ENCODE data around the gene NAT10.
"Not testable (repeated sequence)": the region's sequence is repeated elsewhere in the genome, so short reads cannot be mapped to it uniquely, and the experiment has no call there.

NAT10 gene

DNA sequence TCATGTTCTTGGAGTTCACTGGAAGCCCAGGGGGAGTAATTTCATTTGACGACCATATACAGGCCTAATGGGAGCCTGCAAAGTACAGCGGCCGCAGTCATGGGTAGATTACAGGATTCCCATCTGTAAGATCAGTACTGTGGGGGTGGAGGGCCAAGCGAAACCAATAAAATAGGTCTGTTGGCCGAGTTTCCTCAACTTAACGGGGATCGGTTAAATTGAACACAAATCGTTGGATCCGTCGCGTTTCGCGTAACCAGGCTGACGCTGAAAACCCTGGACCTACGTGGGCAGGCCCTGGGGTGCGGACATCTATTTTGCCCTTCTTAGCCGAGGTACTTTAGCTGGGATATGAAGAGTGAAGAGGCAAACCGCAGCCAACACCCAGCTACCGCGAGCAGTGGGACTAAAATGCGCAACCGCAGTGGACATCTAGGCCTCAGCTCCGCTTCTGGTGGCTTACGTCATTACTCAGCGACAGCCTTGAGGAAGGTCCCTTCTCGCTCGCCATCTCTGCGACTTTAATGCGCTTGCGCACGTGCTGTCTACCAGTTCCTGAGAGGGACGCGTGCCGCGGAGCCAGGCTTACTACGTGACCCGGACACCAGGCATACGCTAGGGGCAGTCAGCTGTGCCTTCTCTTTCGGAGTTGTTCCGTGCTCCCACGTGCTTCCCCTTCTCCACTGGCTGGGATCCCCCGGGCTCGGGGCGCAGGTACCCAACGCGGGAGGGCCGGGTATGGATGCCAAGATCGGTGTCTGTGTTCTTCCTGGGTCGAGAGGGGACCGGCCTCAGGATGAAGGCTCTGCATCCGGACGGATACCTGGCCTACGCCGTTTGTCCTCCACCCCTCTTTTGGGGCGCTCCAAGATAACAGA lies at the start of gene NAT10:
Gene NAT10 (plus strand): TSS at position 551 of the 878 bp plus-strand sequence. CDS start 2,597 bp downstream, outside the sequence.
- peak; percentile 99 for DNase-seq (ENCODE audit: low spot score)

DNA sequence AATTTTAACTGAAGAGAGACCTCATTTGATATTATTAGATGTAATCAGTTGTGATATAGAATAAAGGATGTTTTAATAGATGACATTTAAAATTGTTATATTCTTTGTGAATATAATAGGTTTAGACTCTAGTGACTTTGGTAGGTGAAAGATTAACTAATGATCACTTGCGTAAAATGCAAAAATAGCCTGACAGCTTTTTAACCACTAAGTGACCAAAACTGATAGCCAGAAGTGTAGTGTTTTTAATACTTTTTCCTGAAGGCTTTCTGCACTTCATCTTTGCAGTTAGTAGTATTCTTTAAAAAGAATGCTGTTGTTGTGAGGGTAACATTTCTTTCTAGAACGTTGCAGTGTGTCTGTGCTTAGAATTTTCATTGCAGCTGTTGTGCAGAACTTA lies 48.8 kb upstream of the NAT10 start:
- DNase-seq (ENCODE audit: low spot score) = no peak

DNA sequence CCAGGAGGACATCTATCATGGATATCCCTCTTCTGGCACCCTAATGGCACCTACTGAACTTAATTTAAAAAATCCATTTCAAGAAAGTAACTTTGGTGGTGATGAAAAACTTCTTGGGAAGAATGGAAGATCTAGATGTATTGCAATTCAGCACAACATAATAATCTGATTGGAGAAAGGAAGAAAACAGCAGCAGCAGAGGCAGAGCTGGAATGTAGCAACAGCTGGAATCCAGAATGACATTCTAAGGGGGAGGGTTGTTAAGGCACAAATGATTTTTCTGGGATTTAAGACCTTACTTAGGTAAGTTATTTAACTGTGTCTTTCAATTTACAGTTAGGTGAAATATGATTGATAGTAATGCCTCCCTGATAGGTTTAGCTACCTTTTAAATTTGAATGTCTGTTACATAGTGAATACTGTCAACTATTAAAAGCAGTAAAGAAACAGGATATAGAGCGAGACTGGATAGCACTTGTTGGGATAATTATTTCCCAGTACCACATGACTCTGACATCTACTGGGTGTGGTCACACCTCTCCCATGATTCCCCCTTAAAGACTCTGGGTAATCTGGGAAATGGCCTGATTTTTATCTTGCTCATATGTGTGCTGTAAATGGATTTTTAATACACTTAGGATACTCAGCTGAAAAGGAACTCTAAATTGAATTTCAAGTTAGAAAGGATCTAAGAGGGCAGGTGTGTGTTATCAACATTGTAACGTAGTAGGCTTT lies 42.2 kb upstream of the NAT10 start:
- DNase-seq (ENCODE audit: low spot score) = no peak

- DNase-seq (ENCODE audit: low spot score) = no peak
These were observed 41.1 kb upstream of the NAT10 start for GRCh38 chr11:34064291-34064690.

- DNase-seq (ENCODE audit: low spot score) = no peak
These were observed 39.8 kb upstream of the NAT10 start for GRCh38 chr11:34065505-34066203.

DNA sequence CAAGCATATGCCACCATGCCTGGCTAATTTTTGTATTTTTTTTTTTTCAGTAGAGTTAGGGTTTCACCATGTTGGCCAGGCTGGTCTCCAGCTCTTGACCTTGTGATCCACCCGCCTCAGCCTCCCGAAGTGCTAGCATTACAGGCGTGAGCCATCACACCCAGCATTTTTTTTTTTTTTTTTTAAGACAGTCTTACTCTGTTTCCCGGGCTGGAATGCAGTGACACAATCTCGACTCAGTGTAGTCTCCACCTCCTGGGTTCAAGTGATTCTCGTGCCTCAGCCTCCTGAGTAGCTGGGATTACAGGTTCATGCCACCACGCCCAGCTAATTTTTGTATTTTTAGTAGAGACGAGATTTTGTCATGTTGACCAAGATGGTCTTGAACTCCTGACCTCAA lies 38.7 kb upstream of the NAT10 start:
- DNase-seq (ENCODE audit: low spot score) = not testable (repeated sequence)

DNA sequence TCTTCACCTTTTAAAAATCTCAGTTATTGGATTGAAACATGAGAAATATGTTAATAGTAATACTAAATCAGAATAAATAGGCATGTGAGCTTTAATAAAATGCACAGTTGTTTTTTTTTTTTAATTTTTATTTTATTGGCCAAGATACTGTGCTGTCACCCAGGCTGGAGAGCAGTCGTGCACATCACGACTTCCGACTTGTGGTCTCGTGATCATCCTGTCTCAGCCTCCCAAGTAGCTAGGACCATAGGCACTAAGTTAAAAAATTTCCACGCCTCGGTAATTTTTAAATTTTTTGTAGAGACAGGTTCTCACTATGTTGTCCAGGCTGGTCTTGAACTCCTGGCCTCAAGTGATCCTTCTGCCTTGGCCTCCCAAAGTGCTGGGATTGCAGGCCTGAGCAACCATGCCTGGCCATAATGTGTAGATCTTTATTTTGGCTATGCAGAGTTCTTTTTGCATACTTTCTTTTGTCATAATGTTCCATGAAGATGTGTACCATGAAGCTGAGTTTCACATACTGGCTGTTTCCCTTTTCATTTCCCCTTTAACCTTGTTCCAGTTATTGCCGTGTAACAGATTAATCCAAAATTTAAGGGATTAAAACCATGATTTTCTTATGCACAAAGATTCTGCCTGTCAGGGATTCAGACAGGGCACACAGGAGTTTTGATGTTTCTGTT lies 37.9 kb upstream of the NAT10 start:
- no peak for DNase-seq (ENCODE audit: low spot score)

GRCh38 chr11:34068111-34068510 lies 37.3 kb upstream of the NAT10 start:
- peak; percentile 42 for DNase-seq (ENCODE audit: low spot score)

- not testable (repeated sequence) for DNase-seq (ENCODE audit: low spot score)
These were observed 34.1 kb upstream of the NAT10 start for GRCh38 chr11:34071306-34071705.

- no peak for DNase-seq (ENCODE audit: low spot score)
These were observed 33.4 kb upstream of the NAT10 start for GRCh38 chr11:34072041-34072440.

GRCh38 chr11:34072832-34073231 lies 32.6 kb upstream of the NAT10 start:
- DNase-seq (ENCODE audit: low spot score) = no peak

- no peak for DNase-seq (ENCODE audit: low spot score)
These were observed 31.0 kb upstream of the NAT10 start for GRCh38 chr11:34074391-34074790.

GRCh38 chr11:34075178-34075820 lies 30.1 kb upstream of the NAT10 start:
- peak; percentile 51 for DNase-seq (ENCODE audit: low spot score)

DNA sequence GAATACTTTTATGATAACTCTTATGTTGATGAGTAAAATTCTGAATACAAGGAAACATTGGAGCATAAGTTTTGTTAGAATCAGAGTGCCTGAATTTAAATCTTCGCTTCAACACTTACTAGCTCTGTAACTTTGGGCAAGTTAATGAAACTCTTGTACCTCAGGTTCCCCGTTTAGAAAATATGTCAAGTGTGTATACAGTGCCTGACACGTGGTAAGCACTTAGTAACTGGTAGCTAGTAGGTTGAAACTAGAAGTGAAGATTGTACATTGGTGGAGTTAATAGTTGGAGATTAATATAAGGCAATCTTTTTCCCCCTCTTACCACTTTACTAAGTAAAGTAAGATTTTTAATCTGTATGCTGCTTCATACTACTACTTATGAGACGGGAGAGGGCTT lies 24.8 kb upstream of the NAT10 start:
- DNase-seq (ENCODE audit: low spot score) = no peak

GRCh38 chr11:34084637-34085036 lies 20.8 kb upstream of the NAT10 start:
- no peak for DNase-seq (ENCODE audit: low spot score)

DNA sequence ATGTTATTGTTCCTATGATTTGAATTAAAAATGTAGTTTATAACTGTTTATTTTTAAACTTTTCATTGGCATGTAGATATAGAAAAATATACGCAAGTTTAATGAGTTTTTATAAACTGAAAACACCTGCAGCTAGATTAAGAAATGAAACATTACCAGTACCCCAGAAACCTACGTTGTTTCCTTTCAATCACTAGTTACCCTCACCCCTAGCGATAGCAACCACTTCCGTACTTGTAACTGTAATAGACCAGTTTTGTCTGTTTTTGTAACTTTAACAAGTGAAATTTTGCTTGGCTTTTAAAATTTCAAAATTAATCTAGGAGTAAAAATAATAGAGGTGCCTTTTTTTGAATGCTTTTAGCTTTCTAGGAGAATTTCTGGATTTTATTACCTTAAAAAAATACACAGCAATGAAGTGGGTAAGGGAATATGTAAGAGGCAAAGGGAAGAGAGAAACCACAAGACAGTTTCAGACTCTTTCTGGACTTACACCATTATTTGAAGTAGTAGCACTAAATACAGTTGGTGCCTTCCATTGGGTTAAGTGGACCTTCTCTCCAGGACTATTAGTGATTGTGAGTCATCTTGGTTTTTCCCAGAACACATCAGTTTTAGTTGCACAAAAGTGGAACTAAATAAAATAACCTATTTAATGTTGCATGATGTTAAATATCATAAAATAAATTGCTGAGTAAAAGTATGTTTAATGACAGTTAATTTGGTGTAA lies 18.7 kb upstream of the NAT10 start:
- peak; percentile 31 for DNase-seq (ENCODE audit: low spot score)

- no peak for DNase-seq (ENCODE audit: low spot score)
These were observed 13.6 kb upstream of the NAT10 start for GRCh38 chr11:34091825-34092224.

DNA sequence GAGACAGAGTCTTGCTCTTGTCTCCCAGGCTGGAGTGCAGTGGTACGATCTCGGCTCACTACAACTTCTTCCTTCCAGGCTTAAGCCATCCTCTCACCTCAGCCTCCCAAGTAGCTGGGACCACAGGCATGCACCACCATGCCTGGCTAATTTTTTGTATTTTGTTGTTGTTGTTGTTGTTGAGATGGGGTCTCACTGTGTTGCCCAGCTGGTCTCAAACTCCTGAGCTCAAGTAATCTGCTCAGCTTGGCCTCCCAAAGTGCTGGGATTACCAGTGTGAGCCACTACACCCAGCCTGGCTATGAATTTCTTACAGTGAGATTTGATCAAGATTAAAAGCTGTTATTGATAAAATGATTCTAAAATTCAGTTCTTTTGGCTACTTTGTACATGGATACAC lies 10.5 kb upstream of the NAT10 start:
- not testable (repeated sequence) for DNase-seq (ENCODE audit: low spot score)

- DNase-seq (ENCODE audit: low spot score) = no peak
These were observed 6.6 kb upstream of the NAT10 start for GRCh38 chr11:34098813-34099212.

GRCh38 chr11:34104680-34105078 lies 750 bp upstream of the NAT10 start:
- no peak for DNase-seq (ENCODE audit: low spot score)

Data from kidney tubule cell (primary cell).